Hematopoietic multipotent progenitor cell treated with erythropoietin and hydrocortisone succinate and interleukin-3 and kit ligand, for 6 days (in vitro differentiated cells): ENCODE data around the gene KIRREL1.

Experiments
- DNase-seq: peaks from one replicate; pipeline ENCODE4 v3.0.0-alpha.2; 2015

Gene KIRREL1

GRCh38 chr1:157993147-157993917 is at the start of gene KIRREL1:
Gene KIRREL1, plus strand, starts transcription at chr1:157993645. Its CDS starts 32 bp downstream, at chr1:157993677.
- DNase-seq: peak; percentile 39

- no peak for DNase-seq
These were observed 48.7 kb upstream of the KIRREL1 start for GRCh38 chr1:157944663-157945280.

- DNase-seq: peak; percentile 66
These were observed 45.0 kb upstream of the KIRREL1 start for GRCh38 chr1:157948312-157949073.

GRCh38 chr1:157949074-157949354 is 44.4 kb upstream of the KIRREL1 start:
- DNase-seq: no peak

- DNase-seq: no peak
These were observed 42.2 kb upstream of the KIRREL1 start for GRCh38 chr1:157951230-157951629.

GRCh38 chr1:157952601-157953000 is 40.8 kb upstream of the KIRREL1 start:
- DNase-seq: no peak

- DNase-seq: no peak
These were observed 38.2 kb upstream of the KIRREL1 start for GRCh38 chr1:157955221-157955620.

GRCh38 chr1:157955857-157956256 is 37.6 kb upstream of the KIRREL1 start:
- DNase-seq: peak; percentile 20

GRCh38 chr1:157956732-157957131 is 36.7 kb upstream of the KIRREL1 start:
- no peak for DNase-seq

GRCh38 chr1:157958263-157958662 is 35.2 kb upstream of the KIRREL1 start:
- DNase-seq: no peak

- no peak for DNase-seq
These were observed 33.7 kb upstream of the KIRREL1 start for GRCh38 chr1:157959750-157960149.

GRCh38 chr1:157960773-157961172 is 32.7 kb upstream of the KIRREL1 start:
- no peak for DNase-seq

- no peak for DNase-seq
These were observed 31.4 kb upstream of the KIRREL1 start for GRCh38 chr1:157961805-157962762.

- peak; percentile 76 for DNase-seq
These were observed 29.7 kb upstream of the KIRREL1 start for GRCh38 chr1:157963713-157964112.

GRCh38 chr1:157965584-157965983 is 27.9 kb upstream of the KIRREL1 start:
- DNase-seq: no peak

- DNase-seq: no peak
These were observed 27.4 kb upstream of the KIRREL1 start for GRCh38 chr1:157966031-157966537.

GRCh38 chr1:157967205-157967604 is 26.2 kb upstream of the KIRREL1 start:
- no peak for DNase-seq

GRCh38 chr1:157968508-157968907 is 24.9 kb upstream of the KIRREL1 start:
- no peak for DNase-seq

- no peak for DNase-seq
These were observed 24.5 kb upstream of the KIRREL1 start for GRCh38 chr1:157968946-157969345.

- DNase-seq: peak; percentile 55
These were observed 23.6 kb upstream of the KIRREL1 start for GRCh38 chr1:157969697-157970485.

- DNase-seq: no peak
These were observed 21.7 kb upstream of the KIRREL1 start for GRCh38 chr1:157971769-157972168.
